Astrocyte of the spinal cord (primary cell): ENCODE results near the gene TEKT5.
A peak's percentile ranks its signal among the peaks of the same experiment; 100 is the strongest.

Source experiments
- DNase-seq: peaks from one replicate; pipeline ENCODE4 v3.0.0; 2011; ENCODE audit warnings: low read depth, low spot score
- H3K4me3 ChIP-seq: 2 replicates; pipeline ENCODE4 v1.5.1; 2011; ENCODE audit warnings: low read depth, mild to moderate bottlenecking, low read length, moderate library complexity
- CTCF ChIP-seq: IDR thresholded peaks from 2 replicates; pipeline ENCODE4 v1.5.1; 2012; ENCODE audit warnings: low read depth, mild to moderate bottlenecking, low read length, inconsistent platforms
- in situ Hi-C: cut with HindIII; loops from 2 replicates; pipeline ENCODE4 v1.10.0; 2017; ENCODE audit warnings: low sequenced_read_pairs

TEKT5 gene

GRCh38 chr16:10738231-10739077 is 43.7 kb upstream of the TEKT5 start:
- in situ Hi-C loops: no loop called here

GRCh38 chr16:10737068-10737625 is 42.4 kb upstream of the TEKT5 start:
- peak; percentile 56 for DNase-seq
- no peak overlapping the region for H3K4me3 ChIP-seq
- in situ Hi-C loops: no loop called here
- TF ChIP-seq CTCF: peak; percentile 90

More at GRCh38 chr16:10738231-10739077, 43.7 kb upstream of the TEKT5 start:
- H3K4me3 ChIP-seq: no peak overlapping the region
- DNase-seq: peak; percentile 73
- no peak for TF ChIP-seq CTCF

- TF ChIP-seq CTCF: no peak
- DNase-seq: no peak
- in situ Hi-C loops: no loop called here
- H3K4me3 ChIP-seq: no peak overlapping the region
These were observed 37.1 kb upstream of the TEKT5 start for GRCh38 chr16:10731790-10732189.

- peak; percentile 28 for DNase-seq
- in situ Hi-C loops: no loop called here
- TF ChIP-seq CTCF: no peak
- no peak overlapping the region for H3K4me3 ChIP-seq
These were observed 34.6 kb upstream of the TEKT5 start for GRCh38 chr16:10729104-10730048.

GRCh38 chr16:10728003-10728887 is 33.5 kb upstream of the TEKT5 start:
- in situ Hi-C loops: no loop called here

More at GRCh38 chr16:10728003-10728887, 33.5 kb upstream of the TEKT5 start:
- no peak for DNase-seq
- TF ChIP-seq CTCF: no peak
- H3K4me3 ChIP-seq: no peak overlapping the region
